Esophagus muscularis mucosa (tissue), 3 donors: ENCODE measurements around the gene LRRC75A.

Source experiments
- POLR2A ChIP-seq: fragments of 450-650 bp; IDR thresholded peaks from one replicate; pipeline ENCODE4 v1.6.1; 2017; ENCODE audit warnings: antibody characterized with exemption, moderate library complexity, mild to moderate bottlenecking, low read depth
- TF ChIP-seq, protein P1 (sequence below), 3 experiments: fragments of 200-600 bp in 2 of 3; fragments of 450-650 bp in 1 of 3; sonication (generic) in 2 of 3; IDR thresholded peaks; one replicate each; pipeline ENCODE4 v1.5.1; 2017 to 2019; ENCODE audit warnings: antibody characterized with exemption in 3 of 3, mild to moderate bottlenecking in 2 of 3, moderate library complexity in 1 of 3

GRCh38 chr17:16423226-16423872, 68.6 kb downstream of the LRRC75A start:
- TF ChIP-seq, protein P1, sequence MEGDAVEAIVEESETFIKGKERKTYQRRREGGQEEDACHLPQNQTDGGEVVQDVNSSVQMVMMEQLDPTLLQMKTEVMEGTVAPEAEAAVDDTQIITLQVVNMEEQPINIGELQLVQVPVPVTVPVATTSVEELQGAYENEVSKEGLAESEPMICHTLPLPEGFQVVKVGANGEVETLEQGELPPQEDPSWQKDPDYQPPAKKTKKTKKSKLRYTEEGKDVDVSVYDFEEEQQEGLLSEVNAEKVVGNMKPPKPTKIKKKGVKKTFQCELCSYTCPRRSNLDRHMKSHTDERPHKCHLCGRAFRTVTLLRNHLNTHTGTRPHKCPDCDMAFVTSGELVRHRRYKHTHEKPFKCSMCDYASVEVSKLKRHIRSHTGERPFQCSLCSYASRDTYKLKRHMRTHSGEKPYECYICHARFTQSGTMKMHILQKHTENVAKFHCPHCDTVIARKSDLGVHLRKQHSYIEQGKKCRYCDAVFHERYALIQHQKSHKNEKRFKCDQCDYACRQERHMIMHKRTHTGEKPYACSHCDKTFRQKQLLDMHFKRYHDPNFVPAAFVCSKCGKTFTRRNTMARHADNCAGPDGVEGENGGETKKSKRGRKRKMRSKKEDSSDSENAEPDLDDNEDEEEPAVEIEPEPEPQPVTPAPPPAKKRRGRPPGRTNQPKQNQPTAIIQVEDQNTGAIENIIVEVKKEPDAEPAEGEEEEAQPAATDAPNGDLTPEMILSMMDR (IDR thresholded peaks at IDR 0.05) = no peak
- TF ChIP-seq POLR2A = no peak
